ENCODE results near the gene MAZ.

DNA sequence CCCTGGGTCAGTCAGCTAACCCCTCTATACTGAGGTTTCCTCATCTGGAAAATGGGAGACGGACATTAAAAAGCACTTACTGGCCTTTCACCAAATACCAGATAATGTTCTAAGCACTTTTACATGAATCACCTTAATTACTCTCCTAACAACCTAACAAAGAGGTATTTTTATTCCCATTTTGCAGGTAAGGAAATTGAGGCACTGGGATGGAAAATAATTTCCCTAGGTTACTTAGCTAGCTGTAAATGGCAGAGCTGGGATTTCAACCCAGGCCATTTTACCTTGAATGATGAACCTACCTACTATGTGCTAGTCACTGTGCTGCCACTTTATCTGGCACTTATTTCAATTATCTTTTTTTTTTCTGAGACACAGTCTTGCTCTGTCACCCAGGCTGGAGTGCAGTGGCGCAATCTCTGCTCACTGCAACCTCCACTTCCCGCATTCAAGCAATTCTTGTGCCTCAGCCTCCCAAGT, 12.1 kb upstream of the MAZ start:
- TF ChIP-seq, protein P1, sequence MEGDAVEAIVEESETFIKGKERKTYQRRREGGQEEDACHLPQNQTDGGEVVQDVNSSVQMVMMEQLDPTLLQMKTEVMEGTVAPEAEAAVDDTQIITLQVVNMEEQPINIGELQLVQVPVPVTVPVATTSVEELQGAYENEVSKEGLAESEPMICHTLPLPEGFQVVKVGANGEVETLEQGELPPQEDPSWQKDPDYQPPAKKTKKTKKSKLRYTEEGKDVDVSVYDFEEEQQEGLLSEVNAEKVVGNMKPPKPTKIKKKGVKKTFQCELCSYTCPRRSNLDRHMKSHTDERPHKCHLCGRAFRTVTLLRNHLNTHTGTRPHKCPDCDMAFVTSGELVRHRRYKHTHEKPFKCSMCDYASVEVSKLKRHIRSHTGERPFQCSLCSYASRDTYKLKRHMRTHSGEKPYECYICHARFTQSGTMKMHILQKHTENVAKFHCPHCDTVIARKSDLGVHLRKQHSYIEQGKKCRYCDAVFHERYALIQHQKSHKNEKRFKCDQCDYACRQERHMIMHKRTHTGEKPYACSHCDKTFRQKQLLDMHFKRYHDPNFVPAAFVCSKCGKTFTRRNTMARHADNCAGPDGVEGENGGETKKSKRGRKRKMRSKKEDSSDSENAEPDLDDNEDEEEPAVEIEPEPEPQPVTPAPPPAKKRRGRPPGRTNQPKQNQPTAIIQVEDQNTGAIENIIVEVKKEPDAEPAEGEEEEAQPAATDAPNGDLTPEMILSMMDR (IDR thresholded peaks at IDR 0.05 in 4 of 5, conservative IDR thresholded peaks at IDR 0.05 in 1 of 5): no peak
- TF ChIP-seq POLR2A (IDR thresholded peaks at IDR 0.05): no peak

Data from gastrocnemius medialis (tissue), 4 donors.